ENCODE measurements around the gene SPECC1. TPM values are rescaled to one million over a fixed set of nuclear protein-coding genes. Genes with fewer than 3 reads are reported as not detected.

The SPECC1 gene
- total RNA-seq, 4 donors from 2014 or later = 22.5 to 36.3 (median 33.2) TPM

GRCh38 chr17:20205609-20206008 lies 196.4 kb downstream of the SPECC1 start:
- no peak overlapping the region for H3K4me3 ChIP-seq
- WGBS, 2 donors (ENCODE audit: low coverage in 1 of 2) = 55 to 66% methylated on average over 4 to 5 of the region's 5 CpGs
- no peaks in the 10 kb centered on the region for H3K9me3 ChIP-seq
- H3K27ac ChIP-seq = no peak overlapping the region
- H3K4me1 ChIP-seq = no peaks in the 10 kb centered on the region
- peaks cover 0 to 9% of the 10 kb centered on the region in 2 donors for H3K36me3 ChIP-seq
- H3K27me3 ChIP-seq = no peaks in the 10 kb centered on the region
- ATAC-seq = no peak
- TF ChIP-seq POLR2A (IDR thresholded peaks at IDR 0.05) (no peak), CTCF (IDR thresholded peaks at IDR 0.05) (no peak), EP300 (IDR thresholded peaks at IDR 0.05) (no peak), POLR2AphosphoS5 (IDR thresholded peaks at IDR 0.05) (no peak)

DNA sequence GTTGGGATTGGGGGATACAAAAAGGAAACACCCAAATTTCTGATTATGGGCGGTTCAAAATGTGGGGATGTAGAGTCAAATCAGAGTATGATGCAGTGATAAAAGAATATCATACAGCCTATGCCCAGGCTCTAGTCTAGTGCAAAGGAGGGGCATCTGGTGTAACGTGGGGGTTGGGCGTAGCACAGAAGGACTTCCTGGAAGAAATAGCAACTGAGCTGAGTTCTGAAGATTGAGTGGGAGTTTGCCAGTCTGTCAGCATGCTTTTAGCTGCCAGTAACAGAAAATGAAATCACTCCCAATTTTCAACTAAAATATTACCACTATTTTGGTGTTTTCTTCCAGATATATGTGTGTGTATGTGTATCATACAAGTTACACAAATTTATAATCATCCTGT lies 196.9 kb downstream of the SPECC1 start:
- peaks cover 0 to 9% of the 10 kb centered on the region in 2 donors for H3K36me3 ChIP-seq
- H3K27ac ChIP-seq = no peak overlapping the region
- no peaks in the 10 kb centered on the region for H3K9me3 ChIP-seq
- 69 to 73% methylated on average over 2 to 3 of the region's 3 CpGs for WGBS, 2 donors (ENCODE audit: low coverage in 1 of 2)
- H3K4me3 ChIP-seq = no peak overlapping the region
- no peak for ATAC-seq
- no peaks in the 10 kb centered on the region for H3K4me1 ChIP-seq
- H3K27me3 ChIP-seq = no peaks in the 10 kb centered on the region
- TF ChIP-seq EP300 (IDR thresholded peaks at IDR 0.05) = no peak
- TF ChIP-seq POLR2AphosphoS5 (IDR thresholded peaks at IDR 0.05) = no peak
- TF ChIP-seq CTCF (IDR thresholded peaks at IDR 0.05) = no peak
- TF ChIP-seq POLR2A (IDR thresholded peaks at IDR 0.05) = no peak

- Histone ChIP-seq H3K36me3 (peaks cover 0 to 13% of the 10 kb centered on the region in 2 donors), H3K9me3 (no peaks in the 10 kb centered on the region), H3K27me3 (no peaks in the 10 kb centered on the region), H3K4me3 (no peak overlapping the region), H3K4me1 (no peaks in the 10 kb centered on the region), H3K27ac (no peak overlapping the region)
- no peak for ATAC-seq
- 15 to 20% methylated on average over 3 of the region's 3 CpGs for WGBS, 2 donors (ENCODE audit: low coverage in 1 of 2)
- TF ChIP-seq POLR2AphosphoS5 (IDR thresholded peaks at IDR 0.05) (peak; percentile 13), EP300 (IDR thresholded peaks at IDR 0.05) (no peak), CTCF (IDR thresholded peaks at IDR 0.05) (no peak), POLR2A (IDR thresholded peaks at IDR 0.05) (no peak)
Measured at GRCh38 chr17:20206591-20206990, 197.4 kb downstream of the SPECC1 start.

DNA sequence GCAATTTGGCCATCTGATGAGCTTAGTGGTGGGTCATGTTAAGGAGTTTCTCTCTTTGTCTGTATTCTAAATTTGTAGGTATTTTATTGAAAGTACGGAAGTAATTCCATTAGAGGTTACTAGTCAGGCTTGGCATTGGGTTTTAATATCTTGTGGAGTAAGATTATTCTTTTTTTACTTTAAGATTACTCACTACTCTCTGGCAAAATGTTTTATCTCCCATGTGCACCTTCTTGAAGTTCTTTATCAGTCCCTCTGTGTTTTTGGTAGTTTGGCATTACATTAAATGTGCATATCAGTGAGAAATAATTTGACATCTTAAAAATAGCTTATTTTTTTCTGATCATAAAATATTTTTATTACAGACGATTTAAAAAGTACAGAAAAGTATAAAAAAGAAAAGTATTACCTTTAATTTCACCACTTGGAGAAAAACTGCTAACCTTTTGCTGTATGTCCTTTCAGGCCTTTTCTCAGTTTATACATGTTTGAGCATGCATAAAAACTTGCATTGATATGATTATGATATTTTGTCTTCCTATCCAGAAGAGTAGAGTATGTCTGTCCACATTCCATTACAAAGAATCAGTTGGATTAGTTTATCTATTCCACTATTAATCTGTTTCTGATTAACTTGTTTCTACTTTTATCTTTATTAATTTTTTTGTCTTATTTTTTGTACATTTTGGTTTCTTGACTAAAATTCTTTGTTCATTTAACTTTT lies 198.3 kb downstream of the SPECC1 start:
- H3K9me3 ChIP-seq = no peaks in the 10 kb centered on the region
- H3K27ac ChIP-seq = no peak overlapping the region
- H3K36me3 ChIP-seq = peaks cover 0 to 17% of the 10 kb centered on the region in 2 donors
- H3K4me1 ChIP-seq = no peaks in the 10 kb centered on the region
- 77 to 96% methylated on average over 2 of the region's 2 CpGs for WGBS, 2 donors (ENCODE audit: low coverage in 1 of 2)
- TF ChIP-seq POLR2AphosphoS5 (IDR thresholded peaks at IDR 0.05) = no peak
- TF ChIP-seq CTCF (IDR thresholded peaks at IDR 0.05) = no peak
- TF ChIP-seq POLR2A (IDR thresholded peaks at IDR 0.05) = no peak
- TF ChIP-seq EP300 (IDR thresholded peaks at IDR 0.05) = no peak
- no peak for ATAC-seq
- no peaks in the 10 kb centered on the region for H3K27me3 ChIP-seq
- no peak overlapping the region for H3K4me3 ChIP-seq

DNA sequence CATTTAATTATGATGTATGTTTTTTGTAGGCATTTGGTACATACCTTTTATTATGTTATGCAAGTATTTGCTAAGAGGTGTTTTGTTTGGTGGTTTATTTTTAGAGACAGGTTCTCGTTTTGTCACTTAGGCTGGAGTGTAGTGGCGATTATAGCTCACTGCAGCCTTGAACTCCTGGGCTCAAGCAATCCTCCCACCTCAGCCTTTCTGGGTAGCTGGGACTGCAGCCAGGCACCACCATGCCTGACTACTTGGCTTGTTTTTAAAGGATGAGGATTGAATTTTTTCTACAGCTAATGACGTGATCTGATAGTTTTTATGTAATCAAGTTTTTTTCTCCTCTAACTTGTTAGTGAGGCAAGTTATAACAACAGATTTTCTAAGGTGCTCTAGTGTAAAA lies 199.6 kb downstream of the SPECC1 start:
- Histone ChIP-seq H3K27ac (no peak overlapping the region), H3K4me1 (no peaks in the 10 kb centered on the region), H3K27me3 (no peaks in the 10 kb centered on the region), H3K36me3 (peaks cover 0 to 17% of the 10 kb centered on the region in 2 donors), H3K9me3 (no peaks in the 10 kb centered on the region), H3K4me3 (no peak overlapping the region)
- no peak for TF ChIP-seq POLR2AphosphoS5 (IDR thresholded peaks at IDR 0.05)
- TF ChIP-seq POLR2A (IDR thresholded peaks at IDR 0.05) = no peak
- TF ChIP-seq CTCF (IDR thresholded peaks at IDR 0.05) = no peak
- TF ChIP-seq EP300 (IDR thresholded peaks at IDR 0.05) = no peak
- WGBS, 2 donors (ENCODE audit: low coverage in 1 of 2) = 68 to 69% methylated on average over 2 to 3 of the region's 3 CpGs
- no peak for ATAC-seq

All from gastroesophageal sphincter (tissue), 4 donors.